ENCODE measurements around the gene GUCY2D.
"Not testable (repeated sequence)": the region's sequence is repeated elsewhere in the genome, so short reads cannot be mapped to it uniquely, and the experiment has no call there.

Gene GUCY2D

GRCh38 chr17:8046929-8047768, 44.7 kb downstream of the GUCY2D start:
- no peak for DNase-seq

GRCh38 chr17:8047769-8048110, 45.3 kb downstream of the GUCY2D start:
- DNase-seq = no peak

GRCh38 chr17:8048236-8048635, 45.8 kb downstream of the GUCY2D start:
- no peak for DNase-seq

- no peak for DNase-seq
These were observed 46.3 kb downstream of the GUCY2D start for GRCh38 chr17:8048736-8049135.

GRCh38 chr17:8051831-8052230, 49.4 kb downstream of the GUCY2D start:
- DNase-seq = no peak

GRCh38 chr17:8052256-8053252, 50.1 kb downstream of the GUCY2D start:
- DNase-seq = no peak

- no peak for DNase-seq
These were observed 51.2 kb downstream of the GUCY2D start for GRCh38 chr17:8053600-8053999.

GRCh38 chr17:8055851-8056231, 53.4 kb downstream of the GUCY2D start:
- no peak for DNase-seq

- peak; percentile 62 for DNase-seq
These were observed 54.0 kb downstream of the GUCY2D start for GRCh38 chr17:8056232-8056975.

GRCh38 chr17:8056976-8057625, 54.7 kb downstream of the GUCY2D start:
- DNase-seq = no peak

GRCh38 chr17:8057691-8058114, 55.3 kb downstream of the GUCY2D start:
- peak; percentile 69 for DNase-seq

GRCh38 chr17:8059131-8059530, 56.7 kb downstream of the GUCY2D start:
- DNase-seq = no peak

- DNase-seq = peak; percentile 62
These were observed 57.9 kb downstream of the GUCY2D start for GRCh38 chr17:8060274-8060673.

GRCh38 chr17:8061851-8062250, 59.4 kb downstream of the GUCY2D start:
- not testable (repeated sequence) for DNase-seq

GRCh38 chr17:8062435-8062806, 60.0 kb downstream of the GUCY2D start:
- DNase-seq = peak; percentile 26

- no peak for DNase-seq
These were observed 60.5 kb downstream of the GUCY2D start for GRCh38 chr17:8062807-8063483.

GRCh38 chr17:8063761-8064534, 61.5 kb downstream of the GUCY2D start:
- DNase-seq = no peak

- no peak for DNase-seq
These were observed 62.2 kb downstream of the GUCY2D start for GRCh38 chr17:8064561-8065019.

- DNase-seq = no peak
These were observed 64.7 kb downstream of the GUCY2D start for GRCh38 chr17:8066841-8067775.

GRCh38 chr17:8067806-8068205, 65.4 kb downstream of the GUCY2D start:
- DNase-seq = no peak
